Measurements from ENCODE around the gene KCNAB1.

KCNAB1 gene

GRCh38 chr3:156304406-156304805, 184.0 kb downstream of the KCNAB1 start:
- no peaks in the 10 kb centered on the region for H3K9me3 ChIP-seq
- no peak overlapping the region for H3K27ac ChIP-seq
- no peak overlapping the region for H3K4me3 ChIP-seq (ENCODE audit: low read depth in 1 of 2, low read length in 1 of 2)
- H3K36me3 ChIP-seq = no peaks in the 10 kb centered on the region
- H3K4me1 ChIP-seq (ENCODE audit: control insufficient read depth in 1 of 2, insufficient read depth in 1 of 2, low read depth in 1 of 2, low read length in 1 of 2) = peaks cover 10 to 22% of the 10 kb centered on the region in 2 experiments
- TF ChIP-seq CTCF (IDR thresholded peaks at IDR 0.05) = no peak
- H3K27me3 ChIP-seq = no peaks in the 10 kb centered on the region

GRCh38 chr3:156305672-156306071, 185.3 kb downstream of the KCNAB1 start:
- Histone ChIP-seq H3K27ac (no peak overlapping the region), H3K4me3 (ENCODE audit: low read depth in 1 of 2, low read length in 1 of 2) (no peak overlapping the region), H3K27me3 (no peaks in the 10 kb centered on the region), H3K36me3 (no peaks in the 10 kb centered on the region), H3K9me3 (no peaks in the 10 kb centered on the region), H3K4me1 (ENCODE audit: control insufficient read depth in 1 of 2, insufficient read depth in 1 of 2, low read depth in 1 of 2, low read length in 1 of 2) (peaks cover 10 to 17% of the 10 kb centered on the region in 2 experiments)
- TF ChIP-seq CTCF (IDR thresholded peaks at IDR 0.05) = no peak

GRCh38 chr3:156307704-156308103, 187.3 kb downstream of the KCNAB1 start:
- H3K27ac ChIP-seq = no peak overlapping the region

GRCh38 chr3:156311431-156311830, 191.1 kb downstream of the KCNAB1 start:
- H3K4me1 ChIP-seq (ENCODE audit: control insufficient read depth in 1 of 2, insufficient read depth in 1 of 2, low read depth in 1 of 2, low read length in 1 of 2) = no peaks in the 10 kb centered on the region
- H3K9me3 ChIP-seq = no peaks in the 10 kb centered on the region
- no peak overlapping the region for H3K4me3 ChIP-seq (ENCODE audit: low read depth in 1 of 2, low read length in 1 of 2)
- H3K27me3 ChIP-seq = no peaks in the 10 kb centered on the region
- TF ChIP-seq CTCF (IDR thresholded peaks at IDR 0.05) = no peak
- no peaks in the 10 kb centered on the region for H3K36me3 ChIP-seq
- no peak overlapping the region for H3K27ac ChIP-seq

More at GRCh38 chr3:156307704-156308103, 187.3 kb downstream of the KCNAB1 start:
- no peak for TF ChIP-seq CTCF (IDR thresholded peaks at IDR 0.05)
- peaks cover 4 to 8% of the 10 kb centered on the region in 2 experiments for H3K4me1 ChIP-seq (ENCODE audit: control insufficient read depth in 1 of 2, insufficient read depth in 1 of 2, low read depth in 1 of 2, low read length in 1 of 2)
- no peak overlapping the region for H3K4me3 ChIP-seq (ENCODE audit: low read depth in 1 of 2, low read length in 1 of 2)
- H3K27me3 ChIP-seq = no peaks in the 10 kb centered on the region
- no peaks in the 10 kb centered on the region for H3K36me3 ChIP-seq
- no peaks in the 10 kb centered on the region for H3K9me3 ChIP-seq

- H3K27ac ChIP-seq = no peak overlapping the region
- H3K4me3 ChIP-seq (ENCODE audit: low read depth in 1 of 2, low read length in 1 of 2) = no peak overlapping the region
- TF ChIP-seq CTCF (IDR thresholded peaks at IDR 0.05) = no peak
- no peaks in the 10 kb centered on the region for H3K27me3 ChIP-seq
- no peaks in the 10 kb centered on the region for H3K9me3 ChIP-seq
- H3K4me1 ChIP-seq (ENCODE audit: control insufficient read depth in 1 of 2, insufficient read depth in 1 of 2, low read depth in 1 of 2, low read length in 1 of 2) = no peaks in the 10 kb centered on the region
- no peaks in the 10 kb centered on the region for H3K36me3 ChIP-seq
These were observed 191.6 kb downstream of the KCNAB1 start for GRCh38 chr3:156311930-156312329.

GRCh38 chr3:156316076-156316475, 195.7 kb downstream of the KCNAB1 start:
- TF ChIP-seq CTCF (IDR thresholded peaks at IDR 0.05) = no peak
- H3K9me3 ChIP-seq = no peaks in the 10 kb centered on the region
- H3K4me3 ChIP-seq (ENCODE audit: low read depth in 1 of 2, low read length in 1 of 2) = no peak overlapping the region
- H3K27ac ChIP-seq = no peak overlapping the region
- H3K36me3 ChIP-seq = no peaks in the 10 kb centered on the region
- H3K27me3 ChIP-seq = no peaks in the 10 kb centered on the region
- no peaks in the 10 kb centered on the region for H3K4me1 ChIP-seq (ENCODE audit: control insufficient read depth in 1 of 2, insufficient read depth in 1 of 2, low read depth in 1 of 2, low read length in 1 of 2)

Measured in neutrophil (primary cell).